NCI-H2107 (cell line): Measurements from ENCODE around the gene TSPAN31.

Source experiments
- DNase-seq: peaks from one replicate; lab custom pipeline; 2025; lab: John Stamatoyannopoulos, UW

TSPAN31 gene

GRCh38 chr12:57722716-57723629, 21.9 kb upstream of the TSPAN31 start:
- DNase-seq = no peak

GRCh38 chr12:57723630-57723962, 21.2 kb upstream of the TSPAN31 start:
- no peak for DNase-seq

DNA sequence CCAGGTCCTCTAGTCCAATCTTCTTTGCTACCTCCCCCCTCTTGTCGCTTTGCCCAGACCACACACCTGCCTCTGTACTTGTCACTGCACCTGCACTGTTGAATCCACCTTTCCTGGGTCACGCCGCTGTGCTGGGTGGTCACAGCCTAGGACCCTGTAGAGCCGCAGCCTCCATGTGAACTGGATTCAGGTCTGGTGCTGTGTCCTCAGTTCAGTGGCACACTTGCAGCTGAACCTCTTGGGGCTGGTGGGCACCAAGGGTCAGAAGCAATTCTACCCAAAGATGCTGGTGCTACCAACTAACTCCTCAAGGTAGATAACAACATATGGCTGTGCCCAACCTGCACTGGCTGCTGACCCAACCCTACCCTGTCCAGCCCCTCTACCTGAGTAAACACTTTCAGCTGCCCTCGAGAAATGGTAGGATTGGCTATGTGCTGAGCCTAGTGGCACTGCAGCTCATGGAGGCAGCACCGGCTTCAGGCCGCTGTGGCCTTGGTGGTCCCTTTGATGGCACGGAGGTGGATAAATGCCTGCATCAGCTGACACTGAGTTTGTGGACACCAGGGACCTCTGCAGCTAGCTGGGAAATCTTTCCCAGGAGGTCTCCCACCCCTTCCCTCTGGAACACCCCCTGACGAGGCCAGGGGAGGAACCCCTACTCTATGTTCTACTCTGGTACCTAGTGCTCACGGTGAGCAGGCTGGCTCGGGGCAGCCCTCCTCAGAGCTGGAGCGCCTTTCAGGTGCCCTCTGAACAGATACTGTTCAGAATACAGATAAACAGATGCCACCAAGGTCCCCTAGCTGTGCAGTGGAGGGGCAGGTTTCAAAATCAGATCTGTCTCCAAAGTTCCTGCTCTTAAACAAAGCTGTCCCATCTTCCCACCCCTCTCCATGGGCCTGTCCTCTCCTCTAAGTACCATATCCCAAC, 20.6 kb upstream of the TSPAN31 start:
- no peak for DNase-seq

DNA sequence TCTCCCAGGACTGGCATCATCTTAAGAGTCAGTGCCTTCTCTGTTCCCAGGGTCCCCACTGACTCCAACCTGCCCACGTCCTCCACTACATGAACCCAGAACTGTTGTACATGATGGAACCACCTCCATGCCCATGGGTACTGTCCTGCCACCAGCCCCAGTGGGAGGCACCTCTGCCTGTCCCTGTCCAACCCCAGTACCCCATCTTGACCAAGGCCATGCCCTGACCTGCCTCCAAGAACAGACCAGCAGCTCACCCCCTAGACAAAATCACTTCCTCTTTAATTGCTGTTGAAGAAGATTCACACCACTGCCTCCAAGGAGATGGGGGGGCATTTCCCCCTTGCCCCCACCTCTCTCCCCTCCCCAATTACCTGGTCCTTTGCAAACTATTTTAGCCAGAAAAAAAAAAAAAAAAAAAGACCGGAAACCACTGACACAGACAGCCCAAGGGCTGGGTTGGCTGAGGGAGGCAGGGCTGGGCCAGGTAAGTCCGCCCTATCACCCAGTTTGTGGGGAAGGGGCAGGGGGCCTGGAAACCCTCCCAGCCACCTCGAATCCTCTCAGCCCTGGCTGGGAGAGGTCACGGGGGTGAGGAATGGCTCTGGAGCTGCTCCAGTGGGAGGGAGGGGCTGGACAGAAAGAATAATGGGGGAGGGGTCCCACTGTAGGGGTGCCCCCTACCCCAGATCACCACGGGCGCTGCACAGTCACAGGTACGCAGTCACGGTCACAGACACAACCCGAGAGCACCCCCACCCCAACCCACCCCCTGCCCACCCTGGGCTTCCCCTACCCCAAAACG, 19.7 kb upstream of the TSPAN31 start:
- no peak for DNase-seq

GRCh38 chr12:57725851-57726150, 19.0 kb upstream of the TSPAN31 start:
- DNase-seq = no peak

GRCh38 chr12:57726151-57726883, 18.5 kb upstream of the TSPAN31 start:
- peak; percentile 82 for DNase-seq

- no peak for DNase-seq
Observed at GRCh38 chr12:57726884-57727757, 17.7 kb upstream of the TSPAN31 start.

GRCh38 chr12:57727758-57728395, 17.0 kb upstream of the TSPAN31 start:
- DNase-seq = no peak

DNA sequence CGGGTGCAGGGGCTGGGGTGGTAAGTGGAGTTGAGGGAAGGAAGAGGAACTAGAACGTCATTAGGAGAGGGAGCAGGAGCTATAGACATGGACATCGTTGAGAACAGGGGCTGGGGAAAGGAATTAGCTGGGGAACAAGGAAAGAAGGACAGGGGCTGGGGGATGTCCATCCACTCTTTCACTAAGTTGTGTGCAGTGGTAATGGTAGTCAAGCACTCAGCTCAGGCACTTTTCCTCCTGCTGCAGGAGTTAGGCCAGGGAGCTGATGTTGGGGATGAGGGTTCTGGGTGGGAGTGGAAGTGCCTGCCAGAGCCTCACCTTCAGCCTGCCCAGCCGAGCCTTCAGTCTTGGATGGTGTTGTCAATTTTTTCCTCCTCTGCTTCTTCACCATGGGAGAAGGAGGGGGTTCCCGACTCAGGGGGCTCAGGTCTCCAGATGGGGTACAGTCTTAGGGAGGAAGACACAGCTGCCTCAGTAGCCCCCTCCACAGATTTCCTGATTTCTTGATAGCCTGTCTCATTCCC, 15.5 kb upstream of the TSPAN31 start:
- no peak for DNase-seq

DNA sequence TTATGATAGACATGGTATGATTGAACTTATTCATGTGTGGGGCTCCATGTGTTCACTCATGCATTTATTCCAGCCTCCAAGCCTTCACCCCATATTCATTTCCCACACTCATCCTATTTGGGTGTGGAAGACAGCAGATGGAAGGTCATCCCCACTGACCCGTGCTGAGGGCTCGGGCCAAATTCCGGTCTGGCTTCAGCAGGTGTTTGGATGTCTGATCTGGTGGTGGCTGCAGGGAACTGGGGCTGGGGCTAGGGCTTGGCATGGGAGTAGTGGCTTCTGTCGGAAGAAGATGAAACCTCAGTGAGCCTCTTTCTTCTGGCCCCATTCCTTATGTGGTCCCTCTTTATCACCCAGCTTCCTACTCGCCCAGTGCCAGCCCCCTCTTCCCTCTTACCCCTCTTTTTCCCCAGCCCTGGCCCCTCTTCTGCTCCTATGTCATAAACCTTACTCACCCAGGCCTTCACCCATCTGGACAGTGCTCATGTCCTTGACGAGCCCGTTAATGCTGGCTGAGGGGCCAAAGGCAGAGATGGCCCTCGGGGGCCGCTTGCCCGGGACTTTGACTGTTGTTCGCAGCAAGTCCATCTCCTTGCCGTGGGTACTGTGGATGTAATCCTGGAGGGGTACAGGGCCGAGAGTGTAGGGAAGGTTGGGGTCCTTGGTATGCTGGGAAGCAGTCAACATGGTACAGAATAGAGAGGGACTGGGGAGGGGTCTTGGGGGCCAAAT, 14.3 kb upstream of the TSPAN31 start:
- DNase-seq = no peak

- DNase-seq = no peak
Observed at GRCh38 chr12:57731411-57732080, 13.3 kb upstream of the TSPAN31 start.

DNA sequence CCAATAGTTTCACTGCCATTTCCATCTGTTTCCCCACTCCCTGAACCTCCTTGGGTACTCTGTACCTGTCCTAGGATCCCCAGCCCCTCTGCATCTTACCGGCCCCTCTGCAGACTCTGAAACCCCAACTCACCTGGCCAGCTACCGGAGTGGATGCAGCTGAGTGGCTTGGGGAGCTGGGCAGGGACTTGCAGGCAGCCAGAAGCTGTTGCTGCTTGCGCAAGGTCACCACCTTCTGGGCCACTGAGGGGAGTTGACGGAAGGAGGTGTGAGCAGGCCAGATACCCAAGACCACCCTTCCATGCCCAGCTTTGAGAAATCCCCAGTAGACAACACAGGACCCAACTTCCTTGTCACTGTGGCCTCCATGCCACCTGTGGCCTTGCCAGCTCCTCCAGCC, 12.6 kb upstream of the TSPAN31 start:
- DNase-seq = no peak

DNA sequence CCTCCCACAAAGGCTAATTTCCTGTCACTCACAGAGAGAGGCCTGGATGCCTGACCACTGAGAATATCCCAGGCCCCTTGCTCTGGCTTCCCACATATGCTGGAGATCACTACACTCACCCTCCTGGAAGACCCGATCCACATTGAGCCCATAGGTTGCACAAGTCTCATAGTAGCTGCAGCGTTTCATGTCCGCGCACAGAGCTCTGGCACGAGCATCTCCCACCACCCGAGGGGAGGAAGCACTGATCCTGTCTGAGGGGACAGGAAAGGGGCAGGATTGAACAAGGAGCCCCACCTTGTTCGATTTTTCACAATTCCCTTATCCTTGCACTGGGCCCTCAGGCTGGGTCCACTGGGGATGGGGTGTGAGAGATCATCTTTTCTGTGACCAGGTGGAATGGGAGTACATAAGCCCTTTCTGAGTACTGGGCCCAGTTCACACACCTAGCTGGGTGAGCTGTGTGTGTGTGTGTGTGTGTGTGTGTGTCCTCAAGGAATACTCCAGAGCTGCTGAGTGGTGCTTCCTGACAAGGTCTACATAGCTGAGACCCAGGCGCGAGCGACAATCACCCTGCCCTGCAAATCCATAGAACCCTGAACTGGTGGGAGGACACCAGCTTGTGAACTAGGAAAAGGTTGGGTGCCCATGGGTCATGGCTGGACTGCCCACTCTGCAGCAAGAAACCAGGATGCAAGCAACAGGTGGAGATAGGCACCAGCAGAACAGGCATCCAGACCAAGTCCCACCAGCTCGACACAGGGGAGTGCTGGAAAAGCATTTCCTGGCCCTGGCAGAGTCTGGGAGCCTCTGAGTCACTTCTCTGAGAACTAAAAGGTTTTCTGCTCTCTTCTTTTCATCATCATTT, 11.9 kb upstream of the TSPAN31 start:
- DNase-seq = no peak

- no peak for DNase-seq
Observed at GRCh38 chr12:57733928-57734327, 10.9 kb upstream of the TSPAN31 start.

- no peak for DNase-seq
Observed at GRCh38 chr12:57734591-57734990, 10.2 kb upstream of the TSPAN31 start.

DNA sequence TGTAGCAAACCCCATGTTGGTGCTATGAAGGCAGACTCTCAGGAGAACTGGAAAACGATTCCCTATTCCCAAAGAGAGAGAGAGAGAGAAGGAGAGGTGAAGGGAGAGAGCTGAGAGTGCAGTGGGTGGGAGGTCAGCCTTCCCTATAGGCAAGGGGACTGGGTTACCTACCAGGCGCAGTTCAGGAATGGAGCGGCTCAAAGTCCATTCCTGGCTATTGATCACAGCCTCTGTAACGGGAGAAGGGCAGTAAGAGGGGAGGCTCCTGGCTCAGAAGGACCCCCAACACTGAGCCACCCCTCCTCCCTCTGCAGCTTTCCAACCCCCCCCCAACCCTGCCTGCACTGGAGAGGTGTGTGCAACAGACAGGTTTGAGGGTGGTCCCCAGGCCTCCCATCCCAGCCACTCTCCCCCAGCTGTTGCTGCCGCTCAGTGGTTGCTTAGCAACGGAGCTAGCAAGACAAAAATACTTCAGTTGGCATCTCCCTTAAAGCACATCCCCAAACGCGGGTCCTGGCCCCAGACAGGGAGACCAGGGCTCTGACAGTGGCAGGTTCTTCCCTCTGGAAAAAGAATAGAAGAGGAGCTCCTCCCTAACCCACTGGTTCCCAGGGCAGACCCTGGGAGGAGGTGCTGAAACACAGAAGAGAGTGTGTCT, 9.5 kb upstream of the TSPAN31 start:
- DNase-seq = peak; percentile 27
